NCI-H82 (cell line): ENCODE measurements around the gene GPR155.

Experiments
- DNase-seq: peaks from one replicate; lab custom pipeline; 2025; lab: John Stamatoyannopoulos, UW

Gene GPR155, protein sequence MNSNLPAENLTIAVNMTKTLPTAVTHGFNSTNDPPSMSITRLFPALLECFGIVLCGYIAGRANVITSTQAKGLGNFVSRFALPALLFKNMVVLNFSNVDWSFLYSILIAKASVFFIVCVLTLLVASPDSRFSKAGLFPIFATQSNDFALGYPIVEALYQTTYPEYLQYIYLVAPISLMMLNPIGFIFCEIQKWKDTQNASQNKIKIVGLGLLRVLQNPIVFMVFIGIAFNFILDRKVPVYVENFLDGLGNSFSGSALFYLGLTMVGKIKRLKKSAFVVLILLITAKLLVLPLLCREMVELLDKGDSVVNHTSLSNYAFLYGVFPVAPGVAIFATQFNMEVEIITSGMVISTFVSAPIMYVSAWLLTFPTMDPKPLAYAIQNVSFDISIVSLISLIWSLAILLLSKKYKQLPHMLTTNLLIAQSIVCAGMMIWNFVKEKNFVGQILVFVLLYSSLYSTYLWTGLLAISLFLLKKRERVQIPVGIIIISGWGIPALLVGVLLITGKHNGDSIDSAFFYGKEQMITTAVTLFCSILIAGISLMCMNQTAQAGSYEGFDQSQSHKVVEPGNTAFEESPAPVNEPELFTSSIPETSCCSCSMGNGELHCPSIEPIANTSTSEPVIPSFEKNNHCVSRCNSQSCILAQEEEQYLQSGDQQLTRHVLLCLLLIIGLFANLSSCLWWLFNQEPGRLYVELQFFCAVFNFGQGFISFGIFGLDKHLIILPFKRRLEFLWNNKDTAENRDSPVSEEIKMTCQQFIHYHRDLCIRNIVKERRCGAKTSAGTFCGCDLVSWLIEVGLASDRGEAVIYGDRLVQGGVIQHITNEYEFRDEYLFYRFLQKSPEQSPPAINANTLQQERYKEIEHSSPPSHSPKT

DNA sequence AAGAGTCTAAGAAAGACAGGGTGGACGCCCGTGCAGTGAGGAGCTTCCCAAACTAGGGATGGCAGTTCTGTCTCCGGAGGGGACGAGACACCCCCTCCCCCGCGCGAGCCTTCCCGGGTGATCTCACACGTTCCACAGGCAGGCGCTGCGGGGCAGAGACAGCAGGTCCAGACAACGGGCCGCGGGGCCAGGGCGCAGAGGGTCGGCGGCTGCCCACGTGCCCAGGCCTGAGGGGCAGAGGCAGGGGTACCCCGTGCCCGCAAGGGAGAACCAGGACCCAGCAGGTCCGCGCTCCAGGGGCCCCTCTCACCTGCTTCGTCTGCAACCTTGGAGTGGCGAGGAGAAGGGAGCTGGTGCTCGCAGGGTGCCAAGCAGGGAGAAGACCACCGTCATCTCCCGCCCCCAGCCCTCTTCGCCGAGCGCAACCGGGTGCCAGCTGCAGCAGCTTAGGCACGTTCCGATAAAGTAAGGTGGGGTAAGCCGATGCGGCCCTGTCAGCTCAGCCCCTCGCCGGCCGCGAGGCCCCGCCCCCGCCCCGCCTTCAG, at the start of gene GPR155:
Gene GPR155 (minus strand): TSS at position 467 of the 545 bp plus-strand sequence. CDS start 5,073 bp downstream, outside the sequence.
- DNase-seq = peak; percentile 33

DNA sequence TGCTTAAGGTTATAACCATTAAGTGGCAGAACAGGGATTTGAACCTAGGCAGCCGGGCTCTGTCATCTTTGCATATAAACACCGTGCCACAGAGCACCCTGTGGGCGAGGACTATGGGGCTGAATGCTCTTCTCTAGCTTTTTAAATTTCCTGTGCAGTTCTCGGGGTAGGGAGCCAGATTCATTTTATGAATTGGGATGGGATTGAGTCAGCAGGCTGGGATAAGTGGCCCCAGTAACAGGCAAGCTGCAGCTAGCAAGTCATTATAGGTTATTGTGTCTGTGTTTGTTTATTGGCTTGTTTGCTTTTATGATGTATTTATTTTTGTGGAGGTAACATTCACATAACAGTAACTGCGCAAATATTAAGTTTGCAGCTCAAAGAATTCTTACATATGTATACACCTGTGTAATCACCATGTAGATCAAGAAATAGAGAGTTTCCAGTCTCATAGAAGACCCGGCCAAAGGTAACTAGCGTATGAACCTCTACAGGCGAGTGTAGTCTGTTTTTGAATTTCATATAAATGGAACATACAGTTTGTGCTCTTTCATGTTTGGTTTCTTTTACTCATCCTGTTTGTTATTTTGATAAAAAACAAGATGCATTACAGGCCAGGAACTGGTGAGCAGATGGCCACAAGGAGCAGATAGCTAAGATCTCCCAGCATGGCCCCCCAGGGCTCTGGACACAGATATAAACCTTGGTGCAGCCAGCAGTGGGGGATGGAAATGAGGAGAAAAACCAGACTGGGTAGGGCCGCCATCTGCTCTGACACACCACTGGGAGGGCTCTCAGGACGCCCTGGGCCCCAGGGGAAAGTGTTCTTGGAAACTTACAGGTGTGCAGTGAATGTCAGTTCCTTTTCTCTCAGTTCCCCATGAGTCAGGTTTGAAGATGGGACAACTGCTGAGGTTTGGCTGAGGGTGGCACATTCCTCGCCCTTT, 49.2 kb upstream of the GPR155 start:
- peak; percentile 50 for DNase-seq

DNA sequence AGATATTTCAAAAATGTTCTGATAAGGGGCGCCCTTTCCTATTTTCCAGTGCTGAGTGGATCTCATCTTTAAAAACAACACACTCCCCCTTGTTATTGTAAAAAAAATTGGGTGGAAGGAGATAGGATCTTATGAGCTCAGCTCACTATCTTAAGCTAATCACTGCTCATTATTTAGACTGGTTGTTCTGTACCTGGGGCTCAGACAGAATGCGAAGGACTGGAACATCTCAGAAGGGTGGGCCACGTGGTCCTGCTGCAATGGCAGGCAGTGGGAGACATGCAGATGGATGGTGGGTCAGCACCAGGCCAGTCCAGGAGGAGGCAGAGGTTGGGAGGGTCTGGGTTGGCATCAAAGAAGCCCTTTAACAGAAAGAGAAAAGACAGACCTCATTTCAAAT, 48.3 kb upstream of the GPR155 start:
- DNase-seq = no peak

DNA sequence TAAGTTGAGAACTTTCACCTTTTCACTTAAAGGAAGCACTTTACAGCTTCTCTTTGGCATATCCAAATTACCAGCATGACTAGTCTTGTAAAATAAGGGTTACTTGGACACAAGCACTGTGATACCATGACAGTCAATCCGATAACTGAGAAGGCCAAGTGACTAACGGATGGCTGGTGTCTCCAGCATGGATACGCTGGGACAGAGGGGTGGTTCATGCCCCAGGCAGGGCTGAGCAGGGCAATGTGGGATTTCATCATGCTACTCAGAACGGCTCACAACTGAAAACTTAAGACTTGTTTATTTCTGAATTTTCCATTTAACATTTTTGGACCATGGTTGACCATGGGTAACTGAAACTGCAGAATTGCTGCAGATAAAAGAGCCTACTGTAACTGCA, 43.1 kb upstream of the GPR155 start:
- DNase-seq = no peak

DNA sequence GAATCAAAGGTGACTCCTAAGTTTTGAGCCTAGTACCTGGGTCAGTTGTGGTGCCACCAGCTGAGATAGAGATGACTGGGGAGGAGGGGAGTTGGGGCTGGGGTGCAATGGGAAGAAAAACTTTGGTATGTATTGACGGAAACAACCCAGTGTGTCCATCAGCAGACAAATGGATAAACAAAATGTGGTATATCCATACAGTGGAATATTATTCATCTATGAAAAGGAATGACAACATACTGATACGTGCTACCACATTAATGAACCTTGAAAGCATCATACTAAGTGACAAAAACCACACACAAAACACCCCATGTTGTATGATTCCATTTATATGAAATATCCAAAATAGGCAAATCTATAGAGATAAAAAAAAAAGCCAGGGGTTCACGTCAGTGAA, 41.1 kb upstream of the GPR155 start:
- DNase-seq = no peak

DNA sequence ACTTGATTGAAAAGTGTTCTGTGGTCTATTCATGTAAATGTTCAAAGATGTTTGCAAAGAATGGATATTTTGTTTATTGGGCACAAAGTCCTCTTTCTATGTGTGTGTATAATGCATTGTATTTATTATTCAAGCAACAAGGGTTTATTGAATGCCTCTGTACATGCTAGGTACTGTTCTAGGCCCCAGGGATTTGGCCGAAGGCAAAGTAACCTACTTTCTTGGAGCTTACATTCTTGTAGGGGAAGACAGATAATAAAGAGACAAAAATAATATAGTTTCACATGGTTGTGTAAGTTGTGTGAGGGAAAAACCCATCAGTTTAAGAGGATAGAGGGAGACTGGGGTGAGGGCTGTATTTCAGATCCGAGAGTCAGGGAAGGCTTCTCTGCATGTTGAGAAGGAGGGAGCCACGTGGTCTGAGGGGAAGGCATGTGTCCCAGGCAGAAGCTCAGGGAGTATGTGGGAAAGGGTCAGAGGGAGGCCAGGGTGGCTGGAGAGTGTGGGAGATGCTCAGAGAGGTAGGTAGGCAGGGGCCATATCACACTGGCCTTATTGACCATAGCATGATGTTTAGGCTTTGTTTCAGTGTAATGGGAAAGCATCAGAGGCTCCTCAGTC, 40.4 kb upstream of the GPR155 start:
- no peak for DNase-seq

DNA sequence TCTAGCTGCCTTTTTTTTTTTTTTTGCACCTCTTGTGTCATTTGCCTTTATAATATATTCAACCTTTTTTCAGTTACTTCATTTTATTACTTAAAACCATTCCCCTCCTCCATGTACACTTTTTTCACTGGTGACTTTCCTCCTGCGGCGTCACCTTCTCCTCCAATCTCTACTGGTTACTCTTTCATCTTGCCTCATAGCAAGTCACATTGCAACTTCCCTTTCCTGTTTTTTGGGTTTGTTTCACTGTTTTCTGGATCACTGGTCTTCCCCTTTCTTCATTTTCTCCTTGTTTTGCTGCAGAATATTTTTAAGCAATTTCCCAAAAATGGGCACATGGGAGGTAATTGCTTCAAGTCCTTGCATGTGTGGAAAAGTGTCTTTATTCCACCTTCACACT, 37.7 kb upstream of the GPR155 start:
- no peak for DNase-seq

DNA sequence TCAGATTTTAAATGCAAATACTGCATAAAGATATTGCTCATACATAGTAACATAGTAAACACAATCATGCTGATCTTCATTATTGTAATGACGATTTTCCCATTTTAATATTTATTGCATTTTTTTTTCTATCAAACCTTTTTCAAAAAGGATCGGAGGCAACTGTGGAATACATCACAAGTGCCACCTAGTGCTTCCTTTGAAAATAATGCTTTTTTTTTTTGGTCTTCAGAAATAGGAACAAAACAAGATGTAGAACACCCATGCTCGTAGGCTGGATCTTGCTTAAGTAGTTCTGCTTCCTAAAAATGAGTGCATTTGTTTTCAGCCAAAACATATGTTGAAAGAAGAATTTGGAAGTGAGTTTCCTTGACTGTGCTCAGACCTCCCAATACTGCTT, 35.7 kb upstream of the GPR155 start:
- no peak for DNase-seq

DNA sequence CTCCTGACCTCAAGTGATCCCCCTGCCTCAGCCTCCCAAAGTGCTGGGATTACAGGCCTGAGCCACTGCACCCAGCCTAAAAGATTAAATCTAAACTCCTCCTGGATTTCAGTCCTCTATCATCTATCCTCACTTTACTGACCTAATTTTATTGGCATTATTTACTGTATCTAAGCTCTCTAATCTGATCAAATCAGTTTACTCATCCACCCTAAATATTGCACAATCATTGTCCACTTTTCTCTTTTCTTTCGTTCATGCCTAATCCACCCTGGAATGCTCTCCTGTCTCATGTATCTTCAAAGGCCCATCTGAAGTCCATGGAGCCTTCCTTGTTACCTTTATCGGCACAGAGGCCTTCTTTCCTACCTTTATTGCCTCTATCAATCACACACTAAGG, 31.6 kb upstream of the GPR155 start:
- DNase-seq = no peak

DNA sequence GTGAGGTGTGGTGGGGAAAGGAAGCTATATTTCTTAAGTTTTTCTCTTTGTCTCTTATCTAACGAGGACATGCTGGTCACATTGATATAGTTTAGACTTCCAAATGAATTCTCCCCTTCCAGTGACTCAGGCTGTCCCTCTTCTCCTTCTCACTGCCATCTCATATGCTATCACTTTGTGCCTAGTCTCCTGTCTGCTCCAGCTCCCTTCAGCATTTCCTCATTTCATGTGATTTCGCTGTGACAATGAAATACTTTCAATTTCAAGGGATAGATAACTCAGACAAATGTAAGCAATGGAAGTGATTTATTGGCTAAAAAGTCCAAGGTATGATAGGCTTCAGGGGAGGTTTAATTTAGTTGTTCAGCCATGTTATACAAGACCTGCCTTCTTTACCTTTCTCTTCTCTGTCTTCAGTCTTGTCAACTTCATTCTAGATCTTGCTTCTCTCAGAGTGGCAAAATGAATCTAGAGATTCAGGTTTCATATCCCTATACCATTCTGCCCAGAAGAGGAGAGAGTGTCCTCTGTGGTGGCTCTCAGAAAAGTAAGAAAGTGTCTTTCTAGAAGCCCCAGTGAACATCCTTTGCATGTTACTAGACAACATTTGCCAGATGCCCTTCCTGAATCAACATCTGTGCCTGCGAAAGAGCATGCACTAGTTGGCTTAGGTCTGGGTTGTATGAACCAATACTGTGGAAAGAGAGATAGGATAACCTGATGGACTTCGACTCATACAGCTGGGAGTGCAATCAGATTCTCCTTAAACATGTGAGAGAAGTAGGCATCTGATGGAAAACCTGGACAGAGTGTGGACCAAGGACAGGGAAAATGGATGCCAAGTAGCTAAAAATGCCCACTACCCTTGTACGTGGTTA, 29.9 kb upstream of the GPR155 start:
- DNase-seq = no peak

DNA sequence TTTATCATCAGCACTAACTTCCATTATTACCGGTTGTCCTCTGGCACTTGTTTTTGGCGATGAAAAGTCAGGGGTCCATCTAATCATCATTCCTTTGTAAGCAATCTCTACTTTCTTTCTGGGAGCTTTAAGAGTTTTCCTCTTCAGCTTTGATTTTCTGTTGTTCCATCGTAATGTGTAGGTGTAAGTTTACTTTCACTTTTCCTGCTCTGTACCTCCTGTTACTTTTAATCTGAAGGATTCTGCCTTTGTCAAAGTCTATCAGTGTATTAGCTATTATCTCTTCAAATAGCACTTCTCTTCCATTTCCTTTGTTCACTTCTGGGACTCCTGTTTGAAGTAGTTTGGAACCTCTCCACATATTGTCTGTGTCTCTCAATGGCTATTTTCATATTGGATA, 25.5 kb upstream of the GPR155 start:
- no peak for DNase-seq

DNA sequence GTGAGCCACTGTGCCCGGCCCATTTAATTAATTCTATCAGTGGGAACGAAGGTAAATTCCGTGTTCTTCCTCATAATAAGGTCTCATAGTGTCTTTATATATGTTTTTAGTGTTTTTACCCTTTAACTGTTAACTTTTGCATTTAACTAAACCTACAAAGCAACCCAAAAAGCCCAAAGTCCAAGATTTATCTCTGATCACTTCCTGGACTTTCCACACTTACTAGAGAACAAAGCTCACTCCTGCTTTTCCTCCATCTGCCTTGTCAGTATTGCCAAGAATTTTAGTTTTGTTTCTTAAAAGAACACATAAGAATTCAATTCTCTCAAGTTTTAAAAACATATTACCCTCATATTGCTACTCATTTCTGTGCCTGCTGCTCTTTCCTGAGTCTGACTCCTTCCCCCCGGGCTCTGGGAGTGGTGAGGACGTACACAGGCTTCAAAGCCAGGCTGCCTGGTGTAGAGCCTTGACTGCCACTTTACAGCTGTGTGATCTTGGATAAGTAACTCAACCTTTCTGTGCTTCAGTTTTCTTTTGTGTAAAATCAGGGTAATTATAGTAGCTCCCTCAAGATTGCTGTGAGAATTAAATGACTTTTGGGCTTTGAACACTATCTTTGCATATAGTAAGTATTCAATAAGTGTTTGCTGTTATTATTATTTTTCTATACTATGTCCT, 24.9 kb upstream of the GPR155 start:
- no peak for DNase-seq

DNA sequence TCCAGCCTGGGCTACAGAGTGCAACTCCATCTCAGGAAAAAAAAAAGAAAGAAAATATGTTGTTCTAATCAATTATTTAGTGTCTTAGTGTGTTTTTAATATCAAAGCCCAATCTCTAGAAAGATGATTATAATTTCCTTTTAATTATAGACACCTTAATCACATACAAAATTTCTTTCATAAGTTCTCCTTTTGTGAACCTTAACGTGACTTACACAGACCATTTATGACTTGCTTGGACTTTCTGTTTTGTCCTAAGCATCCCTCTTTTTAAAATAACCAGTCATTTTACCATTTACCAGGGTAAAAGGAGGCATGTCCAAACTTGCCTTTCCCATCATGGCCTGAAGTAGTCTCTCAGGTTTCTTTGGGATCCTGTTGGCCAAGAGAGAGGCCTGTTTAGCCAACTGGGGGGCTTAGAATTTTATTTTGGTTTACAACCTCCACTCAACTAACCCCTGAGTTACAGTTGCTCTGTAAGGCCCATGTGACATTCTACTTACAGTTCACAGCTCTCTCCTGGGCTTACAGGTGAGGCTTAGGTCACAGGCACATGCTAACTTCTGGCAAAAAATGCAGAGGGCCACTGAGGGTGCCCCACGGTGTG, 23.9 kb upstream of the GPR155 start:
- peak; percentile 51 for DNase-seq

DNA sequence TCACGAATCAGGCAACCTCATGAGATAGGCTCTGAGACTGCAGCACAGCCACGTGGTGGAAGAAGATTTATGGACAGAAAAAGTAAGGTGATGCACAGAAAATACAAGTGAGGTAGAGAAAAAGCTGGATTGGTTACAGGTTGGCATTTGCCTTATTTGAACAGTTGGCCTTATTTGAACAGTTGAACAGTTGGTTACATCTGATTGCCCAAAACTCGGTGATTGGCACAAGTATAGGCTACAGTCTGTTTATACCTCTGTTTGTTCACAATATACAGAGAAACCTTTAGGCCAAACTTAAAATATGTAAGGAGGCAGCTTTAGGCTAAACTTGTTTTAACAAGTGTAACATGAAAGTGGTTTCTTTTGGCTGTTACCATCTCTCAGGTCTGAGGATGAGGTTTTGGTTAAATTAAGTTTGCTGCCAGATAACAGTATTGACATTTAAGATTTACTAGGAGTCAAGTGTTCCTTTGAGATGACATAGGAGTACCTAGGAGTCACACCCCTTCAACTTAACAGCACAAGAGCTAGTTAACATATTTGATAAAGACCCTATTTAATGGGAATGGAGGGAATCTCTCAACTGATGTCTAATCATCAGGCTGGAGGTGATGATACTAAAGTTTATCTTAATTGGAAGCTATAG, 16.5 kb upstream of the GPR155 start:
- no peak for DNase-seq

DNA sequence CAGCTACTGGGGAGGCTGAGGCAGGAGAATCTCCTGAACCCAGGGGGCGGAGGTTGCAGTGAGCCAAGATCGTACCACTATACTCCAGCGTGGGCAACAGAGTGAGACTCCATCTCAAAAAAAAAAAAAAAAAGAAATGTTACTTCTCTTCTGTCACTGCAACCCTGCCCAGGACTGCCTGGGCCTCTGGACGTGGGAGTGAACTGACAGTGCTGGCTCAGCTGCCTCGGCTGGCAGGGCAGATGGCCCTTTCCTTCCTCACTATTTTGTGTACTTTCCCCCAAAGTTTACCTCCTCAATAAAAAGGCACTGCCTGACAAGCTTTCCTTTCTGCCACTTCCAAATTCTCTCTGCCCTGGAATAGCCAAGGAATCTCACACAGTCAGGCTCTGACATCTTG, 12.5 kb upstream of the GPR155 start:
- no peak for DNase-seq

DNA sequence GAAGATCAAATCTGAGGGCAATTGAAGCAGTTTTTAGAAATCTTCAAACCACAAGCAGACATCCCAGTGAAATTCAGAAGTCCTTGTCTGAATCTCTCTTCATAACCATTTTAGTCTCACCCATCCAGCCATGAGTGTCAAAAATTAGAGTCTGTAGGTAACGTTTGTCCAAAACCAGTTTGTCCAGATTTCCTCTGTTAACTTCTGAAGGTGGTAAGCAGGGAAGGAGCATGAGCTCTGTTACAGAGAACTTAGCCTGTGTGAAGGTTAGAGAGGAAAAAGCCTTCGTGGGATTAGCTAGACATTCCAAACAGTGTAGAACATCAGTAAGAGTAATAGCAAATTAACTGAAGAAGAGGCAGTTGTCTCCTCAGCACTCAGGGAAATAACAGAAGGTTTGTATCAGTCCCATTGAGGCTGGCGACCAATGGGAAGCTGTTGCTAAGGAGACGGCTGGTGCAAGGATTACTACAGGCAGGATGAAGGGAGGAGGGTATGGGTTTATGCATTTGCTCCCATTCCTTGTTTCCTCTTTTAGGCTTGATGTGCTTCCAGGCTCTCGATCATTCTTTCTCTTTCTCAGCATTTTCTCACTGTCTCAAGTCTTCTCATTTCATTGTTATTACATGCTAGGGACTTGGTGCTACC, 8.7 kb upstream of the GPR155 start:
- DNase-seq = peak; percentile 55

DNA sequence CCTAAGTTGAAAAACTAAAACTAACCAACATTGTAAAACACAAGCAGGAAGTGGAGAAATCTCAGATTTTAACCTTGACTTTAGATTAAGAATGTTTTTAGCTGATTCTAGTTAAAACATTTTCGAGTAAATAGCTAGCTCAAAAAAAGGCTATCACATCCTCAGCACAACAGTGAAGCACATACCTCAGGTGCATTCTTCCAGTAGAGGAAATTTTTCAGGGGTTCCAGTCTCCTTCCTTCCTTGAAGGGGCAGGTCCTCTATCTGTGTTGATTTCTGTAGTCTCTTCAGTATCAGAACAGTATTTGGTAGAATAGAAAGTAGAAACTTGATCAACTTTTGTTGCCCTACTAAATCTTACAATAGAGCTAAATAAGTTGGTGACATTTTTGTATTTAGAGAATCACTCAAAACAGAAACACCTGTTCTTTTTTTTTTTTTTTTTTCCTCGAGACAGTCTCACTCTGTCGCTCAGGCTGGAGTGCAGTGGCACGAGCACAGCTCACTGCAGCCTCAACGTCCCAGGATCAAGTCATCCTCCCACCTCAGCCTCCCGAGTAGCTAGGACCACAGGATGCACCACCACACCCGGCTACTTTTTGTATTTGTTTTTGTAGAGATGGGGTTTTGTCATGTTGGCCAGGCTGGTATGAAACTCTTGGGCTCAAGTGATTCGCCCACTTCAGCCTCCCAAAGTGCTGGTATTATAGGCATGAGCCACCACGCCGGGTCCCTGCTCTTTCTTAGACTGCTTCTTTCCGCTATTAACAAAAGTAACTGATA, 6.9 kb upstream of the GPR155 start:
- no peak for DNase-seq
